Measurements from ENCODE around the gene KRT80. TPM values are rescaled to one million over a fixed set of nuclear protein-coding genes. Genes with fewer than 3 reads are reported as not detected.

The KRT80 gene
- total and polyA plus RNA-seq, 2 of the 13 experiments (the other 11 are each of a cell fraction or from before 2014, with no cell fraction given), result 0.27 to 0.53 TPM

- no peaks in the 10 kb centered on the region for H3K36me3 ChIP-seq (replicated peaks in 1 of 2; ENCODE audit: control insufficient read depth in 1 of 2, insufficient read depth in 2 of 2, low read length in 2 of 2)
- no peaks in the 10 kb centered on the region for H3K9me3 ChIP-seq (ENCODE audit: low read length)
- 34% methylated on average over 4 of the region's 4 CpGs for WGBS (ENCODE audit: low lambda C conversion rate)
- no peaks in the 10 kb centered on the region for H4K20me1 ChIP-seq (ENCODE audit: insufficient read depth, low read length)
- CTCF ChIA-PET (ENCODE audit: low intra/inter-chr PET ratio, low total read pairs), result interaction anchor here (1.4 kb wide), 1 partner anchor 58 kb away, joined by 4 read pairs; no protein-coding TSS in a partner anchor
- no peak overlapping the region for H2AFZ ChIP-seq (ENCODE audit: low read length)
- ATAC-seq, result no peak
- peaks cover 0 to 6% of the 10 kb centered on the region in 2 experiments; a peak in 2 of 5 replicates for H3K27me3 ChIP-seq (ENCODE audit: control insufficient read depth in 1 of 2, insufficient read depth in 2 of 2, low read length in 2 of 2)
- H3K9ac ChIP-seq (ENCODE audit: insufficient read depth, low read depth, low read length), result no peak overlapping the region
- peaks cover 5% of the 10 kb centered on the region; the same call in 1 of the 2 replicates for H3K4me1 ChIP-seq (ENCODE audit: insufficient read depth, low read length)
- intact Hi-C loops (cut with micrococcal nuclease; ENCODE audit: unreplicated experiment), result no loop called here
- BruUV-seq (replicated peaks), result no TSS peak
- no peak overlapping the region for H3K4me3 ChIP-seq (replicated peaks in 1 of 3; ENCODE audit: insufficient read depth in 1 of 3, low read depth in 2 of 3, low read length in 3 of 3)
- H3K27ac ChIP-seq (ENCODE audit: extremely low read length, insufficient read depth, low read length), result no peak overlapping the region
- POLR2A ChIA-PET, result no interaction called here
- no peak for FAIRE-seq
- in situ Hi-C loops (cut with HindIII; ENCODE audit: extremely low pct_ligation_motif_present, low pct_unique_long_range_greater_than_20kb), result no loop called here
- no peak for DNase-seq (ENCODE audit: low spot score)
- no peak overlapping the region for H3K4me2 ChIP-seq (ENCODE audit: low read depth, low read length)
- no peaks in the 10 kb centered on the region for H3K79me2 ChIP-seq (ENCODE audit: insufficient read depth, low read length)
- TF ChIP-seq TFDP1 (CRISPR knock-in tag; IDR thresholded peaks at IDR 0.05; ENCODE audit: borderline replicate concordance), result no peak
- TF ChIP-seq, protein P1, sequence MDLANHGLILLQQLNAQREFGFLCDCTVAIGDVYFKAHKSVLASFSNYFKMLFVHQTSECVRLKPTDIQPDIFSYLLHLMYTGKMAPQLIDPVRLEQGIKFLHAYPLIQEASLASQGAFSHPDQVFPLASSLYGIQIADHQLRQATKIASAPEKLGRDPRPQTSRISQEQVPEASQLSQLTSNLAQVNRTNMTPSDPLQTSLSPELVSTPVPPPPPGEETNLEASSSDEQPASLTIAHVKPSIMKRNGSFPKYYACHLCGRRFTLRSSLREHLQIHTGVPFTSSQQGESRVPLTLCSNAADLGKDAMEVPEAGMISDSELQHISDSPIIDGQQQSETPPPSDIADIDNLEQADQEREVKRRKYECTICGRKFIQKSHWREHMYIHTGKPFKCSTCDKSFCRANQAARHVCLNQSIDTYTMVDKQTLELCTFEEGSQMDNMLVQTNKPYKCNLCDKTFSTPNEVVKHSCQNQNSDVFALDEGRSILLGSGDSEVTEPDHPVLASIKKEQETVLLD (CRISPR knock-in tag; IDR thresholded peaks at IDR 0.05; ENCODE audit: low read depth), result no peak
- no peak for TF ChIP-seq ZNF724P (CRISPR knock-in tag; IDR thresholded peaks at IDR 0.05; ENCODE audit: borderline replicate concordance)
- no peak for TF ChIP-seq IKZF4 (CRISPR knock-in tag; IDR thresholded peaks at IDR 0.05; ENCODE audit: borderline replicate concordance, low read depth, not compliant biosample characterization)
- no peak for TF ChIP-seq ZSCAN31 (CRISPR knock-in tag; IDR thresholded peaks at IDR 0.05; ENCODE audit: low read depth)
- TF ChIP-seq ZNF10 (CRISPR knock-in tag; IDR thresholded peaks at IDR 0.05; ENCODE audit: borderline replicate concordance, low read depth), result no peak
- TF ChIP-seq FOXA1 (IDR thresholded peaks at IDR 0.05), result no peak
- no peak for TF ChIP-seq FOXA1 (CRISPR knock-in tag; IDR thresholded peaks at IDR 0.05)
- no peak for TF ChIP-seq DMTF1 (CRISPR knock-in tag; IDR thresholded peaks at IDR 0.05)
- no peak for TF ChIP-seq NFATC3 (CRISPR knock-in tag; IDR thresholded peaks at IDR 0.05)
- TF ChIP-seq PBX3 (CRISPR knock-in tag; IDR thresholded peaks at IDR 0.05; ENCODE audit: borderline replicate concordance), result no peak
- no peak for TF ChIP-seq HNF1A (IDR thresholded peaks at IDR 0.05; ENCODE audit: low read depth)
- TF ChIP-seq HNF1A (CRISPR knock-in tag; IDR thresholded peaks at IDR 0.05; ENCODE audit: borderline replicate concordance), result no peak
Measured at GRCh38 chr12:52221070-52221781, 29.4 kb upstream of the KRT80 start.
